ENCODE measurements around the gene BAIAP2. TPM values are rescaled to one million over a fixed set of nuclear protein-coding genes. Genes with fewer than 3 reads are reported as not detected.

Gene BAIAP2
- total RNA-seq, 8 experiments from 2014 or later, result 10.2 to 42.0 (median 28.6) TPM

DNA sequence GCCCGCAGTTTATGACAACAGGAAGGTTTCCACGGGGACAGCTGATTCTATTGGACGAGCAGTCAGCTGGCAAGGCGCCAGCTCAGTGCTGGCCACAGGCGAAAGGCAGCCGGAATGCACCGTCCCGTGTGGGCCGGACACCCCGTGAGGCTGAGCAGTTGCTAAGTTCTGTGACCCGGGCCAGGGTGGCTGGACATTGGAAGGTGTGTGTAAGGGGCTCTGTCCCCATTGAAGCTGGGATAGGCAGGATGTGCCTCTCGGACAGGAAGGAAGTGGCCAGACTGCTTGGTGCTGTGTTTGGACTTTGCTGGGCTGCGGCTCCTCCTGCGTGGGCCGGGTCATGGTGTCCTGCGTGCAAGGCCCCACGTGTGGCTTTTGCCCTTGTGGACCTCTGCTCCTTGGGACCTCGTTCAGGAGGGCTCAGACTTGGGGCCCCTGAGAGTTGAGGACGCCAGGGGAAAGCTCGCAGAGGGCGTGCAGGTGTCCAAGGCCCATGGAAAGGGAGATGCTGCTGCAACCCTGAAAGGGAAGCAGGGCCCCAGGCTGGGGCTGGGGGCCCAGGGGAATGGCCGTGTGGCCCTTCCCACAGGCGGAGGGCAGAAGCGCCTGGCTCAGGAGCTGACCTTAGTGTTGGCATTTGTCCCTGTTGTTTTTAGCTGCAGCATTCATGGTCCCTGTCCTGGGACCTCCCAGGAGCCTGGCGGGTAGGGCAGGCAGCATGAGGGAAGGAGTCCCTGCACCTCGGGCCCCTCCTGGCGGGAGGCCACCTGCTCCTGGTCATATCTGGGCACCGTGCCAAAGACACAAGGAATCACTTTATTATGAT lies 10.0 kb downstream of the BAIAP2 start:
- Histone ChIP-seq H3K27ac (peak overlapping the region in 1 of 2 donors; percentile 14), H3K4me3 (no peak overlapping the region), H3K4me1 (replicated peaks in 1 of 2) (peaks cover 20 to 51% of the 10 kb centered on the region in 2 donors)
- in situ Hi-C loops (cut with MboI; ENCODE audit: low pct_unique_long_range_greater_than_20kb in 2 of 9, low sequenced_read_pairs in 9 of 9, unreplicated experiment in 9 of 9), result no loop called here
- ATAC-seq (replicated peaks in 6 of 8), result peak; percentile 3 to 60 (median 12)
- 50 to 92% (median 80%) methylated on average over 2 to 4 of the region's 28 CpGs; no CpG with 5 or more reads in 7 of the 10 experiments for WGBS, 10 experiments

DNA sequence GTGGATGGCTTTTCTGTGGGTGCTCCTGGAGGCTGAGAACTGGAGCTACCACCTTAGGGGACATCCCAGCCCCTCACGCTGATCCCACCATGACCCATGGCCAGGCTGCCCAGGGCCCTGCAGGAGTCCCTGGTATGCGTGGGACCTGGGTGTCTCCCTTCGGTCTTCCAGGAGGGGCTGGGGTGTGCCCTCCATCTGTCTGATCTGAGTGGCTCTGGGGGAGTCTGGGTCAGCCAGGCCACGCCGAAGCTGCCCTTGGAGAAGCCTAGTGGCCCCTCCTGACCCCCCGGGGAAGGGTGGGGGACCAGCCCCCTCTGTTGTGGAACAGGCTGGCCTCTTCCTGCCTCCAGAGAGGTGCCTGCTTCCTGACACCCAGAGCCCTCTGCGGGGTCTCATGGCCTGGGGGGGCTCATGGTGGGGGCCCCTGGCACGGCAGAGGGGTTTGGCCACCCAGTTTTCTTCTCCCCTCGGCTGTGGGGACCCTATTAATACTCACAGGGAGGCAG lies 10.7 kb downstream of the BAIAP2 start:
- Histone ChIP-seq H3K4me1 (replicated peaks in 1 of 2) (peaks cover 13 to 50% of the 10 kb centered on the region in 2 donors), H3K27ac (no peak overlapping the region), H3K4me3 (no peak overlapping the region)
- in situ Hi-C loops (cut with MboI; ENCODE audit: low pct_unique_long_range_greater_than_20kb in 2 of 9, low sequenced_read_pairs in 9 of 9, unreplicated experiment in 9 of 9), result no loop called here
- ATAC-seq (replicated peaks in 6 of 8), result peak in 1 of 8 experiments; percentile 1
- no CpG with 5 or more reads among the region's 9 CpGs for WGBS, 10 experiments

DNA sequence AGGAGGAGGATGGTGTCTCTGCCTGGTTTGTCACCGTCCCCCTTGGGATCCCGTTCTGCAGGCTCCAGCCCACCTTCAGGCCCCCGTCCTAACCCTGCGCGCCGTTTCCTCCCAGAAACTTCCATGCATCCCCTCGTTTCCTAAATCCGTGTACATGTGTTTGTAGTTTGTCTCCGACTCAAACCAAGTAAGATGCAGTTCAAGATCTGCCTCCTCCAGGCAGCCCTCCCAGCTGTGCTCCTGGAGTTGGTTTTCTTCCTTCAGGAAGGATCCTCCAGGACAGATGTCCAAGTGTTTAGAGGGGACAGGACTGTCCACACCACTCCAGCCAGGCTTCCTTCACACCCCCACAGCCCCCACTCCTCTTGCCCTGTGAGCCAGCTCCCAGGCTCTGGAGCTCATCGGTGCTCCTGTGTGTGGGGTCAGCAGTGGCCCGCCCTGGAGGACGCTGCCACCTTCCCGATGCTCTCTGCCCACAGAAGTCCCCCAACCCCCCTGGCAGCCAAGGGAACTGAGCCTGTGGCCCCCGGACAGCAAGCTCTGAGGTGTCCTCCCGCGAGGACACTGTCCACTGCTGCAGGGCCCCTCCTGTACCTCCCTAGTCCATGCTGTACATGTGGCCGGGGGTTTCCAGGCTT lies 11.3 kb downstream of the BAIAP2 start:
- WGBS, 10 experiments, result 20 to 100% (median 100%) methylated on average over 1 to 7 of the region's 17 CpGs; no CpG with 5 or more reads in 5 of the 10 experiments
- in situ Hi-C loops (cut with MboI; ENCODE audit: low pct_unique_long_range_greater_than_20kb in 2 of 9, low sequenced_read_pairs in 9 of 9, unreplicated experiment in 9 of 9), result no loop called here
- H3K27ac ChIP-seq, result no peak overlapping the region
- H3K4me3 ChIP-seq, result no peak overlapping the region
- peaks cover 15 to 51% of the 10 kb centered on the region in 2 donors for H3K4me1 ChIP-seq (replicated peaks in 1 of 2)
- no peak for ATAC-seq (replicated peaks in 6 of 8)

DNA sequence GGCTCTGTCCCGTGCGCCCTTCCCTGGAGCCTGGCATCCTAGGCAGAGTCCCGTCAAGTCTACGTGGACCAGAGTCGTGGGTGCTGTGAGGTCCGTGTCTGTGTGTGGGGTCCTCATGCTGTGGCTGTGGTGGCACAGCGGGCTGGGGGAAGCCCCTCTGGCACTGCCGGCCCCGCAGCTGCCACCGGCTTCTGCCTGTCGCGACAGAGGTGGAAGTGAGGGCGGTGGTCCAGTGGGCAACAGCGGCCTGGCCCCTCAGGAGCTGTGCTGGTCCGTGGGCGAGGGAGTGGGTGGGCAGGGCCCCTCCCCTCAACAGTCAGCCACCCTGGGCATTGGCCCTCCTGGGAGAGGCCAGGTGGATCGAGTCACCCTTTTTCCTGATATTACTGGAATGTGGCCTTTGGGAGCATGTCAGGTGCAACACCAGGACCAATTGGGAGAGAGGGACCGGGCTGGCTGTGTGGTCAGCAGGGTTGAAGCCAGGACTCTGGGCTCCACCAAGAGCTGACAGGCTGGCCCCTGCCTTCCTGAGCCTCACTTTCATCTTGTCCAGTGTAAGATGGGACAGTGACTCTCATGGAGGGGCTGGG lies 11.9 kb downstream of the BAIAP2 start:
- in situ Hi-C loops (cut with MboI; ENCODE audit: low pct_unique_long_range_greater_than_20kb in 2 of 9, low sequenced_read_pairs in 9 of 9, unreplicated experiment in 9 of 9), result no loop called here
- ATAC-seq (replicated peaks in 6 of 8), result no peak
- H3K27ac ChIP-seq, result no peak overlapping the region
- H3K4me1 ChIP-seq (replicated peaks in 1 of 2), result peaks cover 21 to 55% of the 10 kb centered on the region in 2 donors
- H3K4me3 ChIP-seq, result no peak overlapping the region
- 10 to 100% (median 82%) methylated on average over 1 to 11 of the region's 18 CpGs; no CpG with 5 or more reads in 7 of the 10 experiments for WGBS, 10 experiments

DNA sequence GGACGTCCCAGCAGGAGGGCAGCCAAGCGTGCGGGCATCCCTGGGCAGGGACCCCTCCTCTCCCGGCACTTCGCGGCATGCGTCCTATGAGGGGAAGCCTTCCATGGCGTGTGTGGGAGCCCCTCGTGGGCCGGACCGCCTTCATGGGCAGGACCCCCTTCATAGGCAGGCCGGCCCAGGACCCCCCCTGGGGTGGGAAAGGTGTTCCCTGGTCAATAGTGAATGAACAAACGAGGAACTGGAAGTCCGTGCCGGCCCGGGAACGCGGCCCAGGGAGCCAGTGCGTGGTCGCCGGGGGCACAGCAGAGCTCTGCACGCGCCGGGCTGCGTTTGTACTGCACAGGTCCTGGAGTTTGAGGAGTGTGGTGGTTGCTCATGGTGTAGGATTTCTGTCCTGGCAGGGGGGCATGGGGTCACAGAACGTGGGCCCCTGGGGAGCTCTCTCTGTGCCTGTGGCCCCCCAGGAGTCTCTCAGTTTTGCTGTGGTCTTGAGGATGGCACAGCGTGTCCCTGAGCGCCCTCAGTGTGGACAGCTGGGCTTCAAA lies 13.9 kb downstream of the BAIAP2 start:
- WGBS, 10 experiments, result 60 to 100% (median 95%) methylated on average over 1 to 14 of the region's 28 CpGs; no CpG with 5 or more reads in 6 of the 10 experiments
- in situ Hi-C loops (cut with MboI; ENCODE audit: low pct_unique_long_range_greater_than_20kb in 2 of 9, low sequenced_read_pairs in 9 of 9, unreplicated experiment in 9 of 9), result no loop called here

DNA sequence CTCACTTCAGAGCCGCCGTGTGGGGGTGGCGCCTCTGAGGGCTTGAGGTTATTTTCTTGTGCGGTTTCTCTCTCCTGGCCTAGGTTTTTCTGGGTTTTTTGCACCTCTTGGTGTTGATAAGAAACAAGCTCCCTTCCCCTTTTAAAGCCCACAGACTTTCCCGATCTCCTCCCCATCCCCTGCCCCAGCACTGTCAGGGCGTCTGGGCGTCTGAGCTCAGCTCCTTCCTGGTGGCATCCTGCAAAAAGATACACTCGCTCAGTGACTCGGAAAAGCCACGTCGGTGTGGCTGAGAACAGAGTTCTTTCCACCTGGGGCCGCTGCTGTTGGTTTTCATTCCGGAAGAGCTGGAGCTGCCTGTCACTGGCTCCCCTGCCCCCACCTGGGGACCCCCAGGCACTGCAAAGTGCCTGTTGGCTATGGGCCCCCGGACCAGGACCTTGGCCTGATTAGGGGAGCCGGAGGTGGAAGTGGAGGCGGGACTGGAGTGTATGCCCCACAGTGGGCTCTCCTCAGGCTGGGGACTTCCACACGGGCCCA lies 14.5 kb downstream of the BAIAP2 start:
- WGBS, 10 experiments, result 75 to 100% (median 89%) methylated on average over 1 to 5 of the region's 17 CpGs; no CpG with 5 or more reads in 4 of the 10 experiments
- no peak for ATAC-seq (replicated peaks in 6 of 8)
- Histone ChIP-seq H3K4me3 (no peak overlapping the region), H3K4me1 (replicated peaks in 1 of 2) (peaks cover 36 to 55% of the 10 kb centered on the region in 2 donors), H3K27ac (no peak overlapping the region)
- in situ Hi-C loops (cut with MboI; ENCODE audit: low pct_unique_long_range_greater_than_20kb in 2 of 9, low sequenced_read_pairs in 9 of 9, unreplicated experiment in 9 of 9), result no loop called here

More for the DNA sequence above, 13.9 kb downstream of the BAIAP2 start:
- ATAC-seq (replicated peaks in 6 of 8), result no peak
- no peak overlapping the region for H3K27ac ChIP-seq
- no peak overlapping the region for H3K4me3 ChIP-seq
- peaks cover 36 to 60% of the 10 kb centered on the region in 2 donors for H3K4me1 ChIP-seq (replicated peaks in 1 of 2)

DNA sequence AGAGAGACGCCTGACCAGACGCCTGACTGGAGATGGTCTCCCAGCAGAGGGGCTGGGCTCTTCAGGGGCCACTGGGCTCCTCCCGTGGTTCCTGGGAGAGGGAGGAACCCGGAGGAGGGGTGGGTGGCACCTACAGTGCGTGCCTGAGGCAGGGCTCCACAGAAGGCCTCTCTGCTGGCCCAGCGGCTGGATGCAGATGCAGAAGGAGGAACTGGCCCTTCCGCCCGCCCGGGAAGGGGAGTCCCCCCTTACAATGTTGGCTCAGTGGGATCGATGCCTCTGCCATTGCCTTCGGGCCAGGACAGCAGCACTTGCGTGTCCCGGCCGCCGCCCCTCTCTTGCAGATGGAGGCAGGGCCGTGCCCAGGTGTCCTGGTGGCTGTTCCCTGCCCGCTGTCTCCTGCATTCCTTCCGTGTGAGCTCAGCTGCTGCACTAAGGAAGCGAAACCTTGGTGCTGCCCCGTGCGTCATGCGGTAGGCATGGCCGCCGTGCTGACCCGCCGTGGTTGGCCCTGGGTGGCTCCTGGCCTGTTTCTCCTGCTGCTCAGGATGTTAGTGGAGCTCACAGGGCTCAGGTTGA lies 15.1 kb downstream of the BAIAP2 start:
- in situ Hi-C loops (cut with MboI; ENCODE audit: low pct_unique_long_range_greater_than_20kb in 2 of 9, low sequenced_read_pairs in 9 of 9, unreplicated experiment in 9 of 9), result no loop called here
- H3K4me3 ChIP-seq, result no peak overlapping the region
- peaks cover 32 to 49% of the 10 kb centered on the region in 2 donors for H3K4me1 ChIP-seq (replicated peaks in 1 of 2)
- ATAC-seq (replicated peaks in 6 of 8), result peak in 3 of 8 experiments; percentile 36 to 81 (median 65)
- 89% methylated on average over 5 of the region's 26 CpGs; no CpG with 5 or more reads in 9 of the 10 experiments for WGBS, 10 experiments
- H3K27ac ChIP-seq, result no peak overlapping the region

DNA sequence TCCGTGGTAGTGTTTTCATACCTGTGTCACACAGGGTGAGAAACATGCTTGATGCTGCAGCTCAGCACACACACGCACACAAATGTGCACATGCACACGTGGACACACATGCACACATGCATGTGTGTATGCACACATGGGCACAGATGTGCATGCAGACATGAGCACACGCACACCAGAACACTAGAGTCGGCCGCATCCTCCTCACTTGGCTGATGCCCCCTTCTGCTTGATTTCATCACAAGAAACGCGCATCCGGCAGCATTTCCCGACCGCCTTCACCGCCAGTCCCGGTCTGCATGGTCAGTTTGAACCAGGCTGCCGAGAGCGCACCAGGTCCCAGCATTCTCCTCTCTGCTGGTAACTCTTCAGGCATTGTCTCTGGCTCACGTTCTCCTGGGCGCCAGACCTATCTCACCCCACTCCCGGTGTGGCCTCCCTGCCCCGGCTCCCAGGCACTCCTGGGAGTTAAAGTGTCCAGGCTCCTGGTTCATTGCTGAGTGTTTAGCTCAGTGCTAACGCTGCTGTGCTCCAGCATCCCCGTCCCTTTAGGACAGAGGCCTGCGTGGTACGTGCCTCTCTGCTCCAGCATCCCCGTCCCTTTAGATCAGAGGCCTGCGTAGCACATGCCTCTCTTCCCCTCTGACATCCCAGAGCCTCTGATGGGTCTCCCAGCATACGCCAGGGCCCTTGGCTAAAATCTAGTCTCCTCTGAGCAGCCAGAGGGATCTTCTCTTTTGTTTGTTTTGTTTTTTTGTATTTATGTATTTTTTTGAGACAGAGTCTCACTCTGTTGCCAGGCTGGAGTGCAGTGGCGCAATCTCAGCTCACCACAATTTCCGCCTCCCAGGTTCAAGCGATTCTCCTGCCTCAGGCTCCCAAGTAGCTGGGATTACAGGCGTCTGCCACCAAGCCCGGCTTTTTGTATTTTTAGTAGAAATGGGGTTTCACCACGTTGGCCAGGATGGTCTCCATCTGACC lies 16.0 kb downstream of the BAIAP2 start:
- in situ Hi-C loops (cut with MboI; ENCODE audit: low pct_unique_long_range_greater_than_20kb in 2 of 9, low sequenced_read_pairs in 9 of 9, unreplicated experiment in 9 of 9), result no loop called here
- no peak overlapping the region for H3K4me3 ChIP-seq
- ATAC-seq (replicated peaks in 6 of 8), result no peak
- peaks cover 29 to 45% of the 10 kb centered on the region in 2 donors for H3K4me1 ChIP-seq (replicated peaks in 1 of 2)
- H3K27ac ChIP-seq, result peak overlapping the region; percentile 74 to 83
- WGBS, 10 experiments, result 53 to 95% (median 94%) methylated on average over 2 to 17 of the region's 32 CpGs; no CpG with 5 or more reads in 1 of the 10 experiments

DNA sequence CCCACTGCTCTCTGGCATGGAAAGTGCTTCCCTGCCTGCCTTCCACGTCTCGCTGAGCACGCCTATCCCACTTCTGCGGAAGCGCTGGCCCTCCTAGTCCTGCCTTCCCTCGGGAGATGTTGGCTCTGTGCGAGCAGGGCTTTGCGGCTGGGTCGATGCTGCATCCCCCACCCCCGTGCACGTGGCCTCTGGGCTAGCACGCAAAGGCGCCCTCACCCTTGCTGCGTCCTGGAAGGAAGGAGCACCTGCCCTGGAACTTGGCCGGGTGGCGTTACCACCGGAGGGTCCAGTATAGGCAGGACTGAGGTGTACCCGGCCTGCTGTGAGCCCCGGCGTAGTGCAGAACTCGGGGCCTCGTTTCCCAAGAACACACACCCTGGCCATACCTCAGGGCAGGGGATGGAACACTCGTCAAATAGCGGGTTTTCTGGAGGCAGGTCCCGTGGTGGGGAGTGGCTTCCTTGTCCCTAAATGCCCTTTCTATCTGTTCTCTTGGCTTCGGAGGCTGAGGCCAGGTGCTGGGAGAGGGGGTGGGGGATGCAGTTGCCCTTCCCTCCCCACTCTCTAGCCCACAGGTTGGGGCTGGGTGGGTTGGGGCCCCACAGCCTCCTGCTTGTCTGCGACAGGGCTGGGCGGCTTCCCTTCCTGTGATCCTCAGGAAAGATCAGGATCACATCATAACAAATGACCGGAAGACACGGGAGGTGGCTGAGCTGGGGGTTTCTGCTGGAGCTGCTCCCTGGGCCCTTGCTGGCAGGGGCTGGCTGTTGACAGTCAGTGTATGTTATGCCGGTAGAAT lies 17.4 kb downstream of the BAIAP2 start:
- ATAC-seq (replicated peaks in 6 of 8), result peak in 5 of 8 experiments; percentile 61 to 81 (median 78)
- H3K4me3 ChIP-seq, result no peak overlapping the region
- 20 to 68% (median 46%) methylated on average over 1 to 8 of the region's 31 CpGs; no CpG with 5 or more reads in 5 of the 10 experiments for WGBS, 10 experiments
- H3K4me1 ChIP-seq (replicated peaks in 1 of 2), result peaks cover 36 to 55% of the 10 kb centered on the region in 2 donors
- H3K27ac ChIP-seq, result peak overlapping the region; percentile 74 to 83
- in situ Hi-C loops (cut with MboI; ENCODE audit: low pct_unique_long_range_greater_than_20kb in 2 of 9, low sequenced_read_pairs in 9 of 9, unreplicated experiment in 9 of 9), result no loop called here

DNA sequence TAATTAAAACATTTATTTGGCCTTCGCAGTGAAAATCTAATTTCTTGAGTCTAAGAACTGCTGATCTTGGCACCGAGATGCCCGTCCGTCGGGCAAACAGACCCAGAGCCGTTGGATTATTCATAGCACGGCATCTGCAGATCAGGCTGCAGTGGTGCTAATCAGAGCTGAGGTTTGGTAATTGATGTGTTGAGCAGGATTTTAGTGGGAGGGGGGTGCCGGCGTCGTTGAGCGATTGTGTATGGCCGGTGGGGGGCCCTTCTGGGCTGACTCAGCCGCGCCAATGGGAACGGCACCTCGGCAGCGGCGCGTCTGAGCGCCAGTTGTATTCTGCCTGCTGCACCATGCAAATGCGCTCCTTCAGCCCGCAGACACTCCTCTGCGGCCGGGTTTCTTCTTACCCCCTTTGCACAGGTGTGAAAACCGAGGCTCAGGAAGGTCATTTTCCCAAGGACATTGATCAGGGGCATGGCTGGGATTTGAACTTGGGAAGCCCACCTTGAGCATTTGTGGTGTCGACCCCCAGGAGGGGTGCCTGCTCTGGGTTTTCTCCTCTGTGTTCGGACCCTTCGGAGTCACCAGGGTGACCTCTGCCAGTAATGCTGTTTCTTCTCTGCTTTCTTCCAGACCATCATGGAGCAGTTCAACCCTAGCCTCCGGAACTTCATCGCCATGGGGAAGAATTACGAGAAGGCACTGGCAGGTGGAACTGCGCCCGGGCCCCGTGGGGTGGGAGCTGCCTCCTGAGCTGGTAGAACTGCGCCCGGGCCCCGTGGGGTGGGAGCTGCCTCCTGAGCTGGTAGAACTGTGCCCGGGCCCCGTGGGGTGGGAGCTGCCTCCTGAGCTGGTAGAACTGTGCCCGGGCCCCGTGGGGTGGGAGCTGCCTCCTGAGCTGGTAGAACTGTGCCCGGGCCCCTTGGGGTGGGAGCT lies 18.4 kb downstream of the BAIAP2 start:
- H3K27ac ChIP-seq, result peak overlapping the region; percentile 74 to 83
- WGBS, 10 experiments, result 46 to 100% (median 80%) methylated on average over 1 to 9 of the region's 42 CpGs; no CpG with 5 or more reads in 3 of the 10 experiments
- no peak overlapping the region for H3K4me3 ChIP-seq
- peak in 3 of 8 experiments; percentile 23 to 62 (median 25) for ATAC-seq (replicated peaks in 6 of 8)
- peaks cover 39 to 57% of the 10 kb centered on the region in 2 donors for H3K4me1 ChIP-seq (replicated peaks in 1 of 2)
- in situ Hi-C loops (cut with MboI; ENCODE audit: low pct_unique_long_range_greater_than_20kb in 2 of 9, low sequenced_read_pairs in 9 of 9, unreplicated experiment in 9 of 9), result no loop called here

All from motor neuron (in vitro differentiated cells).